Erythroblast (primary cell): ENCODE measurements around the gene PRDX6.
A peak's percentile ranks its signal among the peaks of the same experiment; 100 is the strongest.
"Not testable (repeated sequence)": the region's sequence is repeated elsewhere in the genome, so short reads cannot be mapped to it uniquely, and the experiment has no call there.

Experiments
- DNase-seq, 2 experiments: peaks; one replicate each; lab custom pipeline; 2025; lab: John Stamatoyannopoulos, UW
- GATA1 ChIP-seq: IDR thresholded peaks from 2 replicates; pipeline ENCODE4 v1.6.1; 2011; ENCODE audit warnings: low read depth, mild to moderate bottlenecking, control low read depth, low read length, moderate library complexity
- POLR2A ChIP-seq: IDR thresholded peaks from 2 replicates; pipeline ENCODE4 v1.6.1; 2011; ENCODE audit warnings: mild to moderate bottlenecking, low read length

Gene PRDX6

GRCh38 chr1:173496757-173497320 is 19.7 kb downstream of the PRDX6 start:
- TF ChIP-seq GATA1: no peak
- no peak for TF ChIP-seq POLR2A
- peak in 1 of 2 experiments; percentile 3 for DNase-seq

- DNase-seq: no peak
- TF ChIP-seq GATA1 (no peak), POLR2A (no peak)
Observed at GRCh38 chr1:173499729-173500128, 22.6 kb downstream of the PRDX6 start.

- TF ChIP-seq GATA1 (no peak), POLR2A (no peak)
- no peak for DNase-seq
Observed at GRCh38 chr1:173502104-173502503, 25.0 kb downstream of the PRDX6 start.

GRCh38 chr1:173503391-173503790 is 26.3 kb downstream of the PRDX6 start:
- peak in 1 of 2 experiments; percentile 2 for DNase-seq
- TF ChIP-seq GATA1: no peak
- TF ChIP-seq POLR2A: no peak

- no peak for TF ChIP-seq GATA1
- no peak for TF ChIP-seq POLR2A
- no peak for DNase-seq
Observed at GRCh38 chr1:173504268-173504667, 27.1 kb downstream of the PRDX6 start.

- no peak for DNase-seq
- TF ChIP-seq POLR2A (no peak), GATA1 (no peak)
Observed at GRCh38 chr1:173505391-173505790, 28.3 kb downstream of the PRDX6 start.

GRCh38 chr1:173506437-173506836 is 29.3 kb downstream of the PRDX6 start:
- DNase-seq: peak; percentile 17 to 19
- no peak for TF ChIP-seq GATA1
- TF ChIP-seq POLR2A: no peak

GRCh38 chr1:173507205-173507846 is 30.2 kb downstream of the PRDX6 start:
- no peak for TF ChIP-seq POLR2A
- TF ChIP-seq GATA1: no peak

GRCh38 chr1:173507847-173508209 is 30.7 kb downstream of the PRDX6 start:
- no peak for DNase-seq
- TF ChIP-seq GATA1: no peak

More at GRCh38 chr1:173507205-173507846, 30.2 kb downstream of the PRDX6 start:
- no peak for DNase-seq

- TF ChIP-seq POLR2A (no peak), GATA1 (no peak)
- DNase-seq: no peak
Observed at GRCh38 chr1:173508541-173508940, 31.4 kb downstream of the PRDX6 start.

- DNase-seq: no peak
- TF ChIP-seq POLR2A: no peak
Observed at GRCh38 chr1:173509797-173510196, 32.7 kb downstream of the PRDX6 start.

GRCh38 chr1:173514503-173514902 is 37.4 kb downstream of the PRDX6 start:
- not testable (repeated sequence) for DNase-seq

- DNase-seq: no peak
Observed at GRCh38 chr1:173520799-173521198, 43.7 kb downstream of the PRDX6 start.

GRCh38 chr1:173523329-173523728 is 46.2 kb downstream of the PRDX6 start:
- TF ChIP-seq POLR2A: no peak
- no peak for TF ChIP-seq GATA1
- no peak for DNase-seq

More at GRCh38 chr1:173520799-173521198, 43.7 kb downstream of the PRDX6 start:
- no peak for TF ChIP-seq GATA1
- TF ChIP-seq POLR2A: no peak

GRCh38 chr1:173525926-173526325 is 48.8 kb downstream of the PRDX6 start:
- TF ChIP-seq POLR2A (no peak), GATA1 (no peak)
- DNase-seq: no peak
